ENCODE measurements around the gene HMGB3.
"Not testable (repeated sequence)": the region's sequence is repeated elsewhere in the genome, so short reads cannot be mapped to it uniquely, and the experiment has no call there.

HMGB3 gene

GRCh38 chrX:150980186-150980585 is 2.9 kb upstream of the HMGB3 start:
- no peak for DNase-seq

- DNase-seq = no peak
These were observed 2.4 kb upstream of the HMGB3 start for GRCh38 chrX:150980711-150981110.

GRCh38 chrX:150982235-150982787 is 824 bp upstream of the HMGB3 start:
- DNase-seq = no peak

DNA sequence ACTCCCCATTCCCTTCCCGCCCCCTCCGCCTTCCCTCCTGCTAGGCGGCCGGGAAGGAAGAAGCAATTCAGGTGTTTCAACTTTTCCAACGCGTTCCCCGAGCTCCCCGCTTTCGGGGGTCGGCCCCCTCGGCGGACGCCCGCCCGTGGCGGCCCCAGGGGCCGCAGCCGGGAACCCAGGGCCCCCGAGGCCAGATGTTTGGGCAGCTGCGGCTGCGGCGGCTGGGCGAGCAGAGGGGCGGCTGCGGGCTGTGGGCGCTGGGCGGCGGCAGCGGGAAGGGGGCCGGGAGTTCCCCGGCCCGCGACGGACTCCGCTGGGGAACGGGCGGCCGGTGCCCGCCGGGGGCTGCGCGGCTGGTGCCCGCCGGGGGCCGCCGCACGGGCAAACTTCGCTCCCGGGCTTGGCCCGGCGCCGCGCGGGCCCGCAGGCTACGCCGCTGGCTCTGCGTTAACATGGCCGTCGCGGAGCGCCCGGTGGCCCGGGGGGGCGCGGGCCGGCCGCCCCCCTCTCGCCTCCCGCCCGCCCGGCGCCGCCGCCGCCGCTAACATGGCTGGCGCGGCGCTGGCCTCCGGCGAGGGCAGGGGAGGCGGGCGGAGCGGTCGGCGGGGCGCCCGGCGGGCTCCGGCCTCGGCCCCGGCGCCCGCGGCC is 510 bp downstream of the HMGB3 start:
- no peak for DNase-seq

DNA sequence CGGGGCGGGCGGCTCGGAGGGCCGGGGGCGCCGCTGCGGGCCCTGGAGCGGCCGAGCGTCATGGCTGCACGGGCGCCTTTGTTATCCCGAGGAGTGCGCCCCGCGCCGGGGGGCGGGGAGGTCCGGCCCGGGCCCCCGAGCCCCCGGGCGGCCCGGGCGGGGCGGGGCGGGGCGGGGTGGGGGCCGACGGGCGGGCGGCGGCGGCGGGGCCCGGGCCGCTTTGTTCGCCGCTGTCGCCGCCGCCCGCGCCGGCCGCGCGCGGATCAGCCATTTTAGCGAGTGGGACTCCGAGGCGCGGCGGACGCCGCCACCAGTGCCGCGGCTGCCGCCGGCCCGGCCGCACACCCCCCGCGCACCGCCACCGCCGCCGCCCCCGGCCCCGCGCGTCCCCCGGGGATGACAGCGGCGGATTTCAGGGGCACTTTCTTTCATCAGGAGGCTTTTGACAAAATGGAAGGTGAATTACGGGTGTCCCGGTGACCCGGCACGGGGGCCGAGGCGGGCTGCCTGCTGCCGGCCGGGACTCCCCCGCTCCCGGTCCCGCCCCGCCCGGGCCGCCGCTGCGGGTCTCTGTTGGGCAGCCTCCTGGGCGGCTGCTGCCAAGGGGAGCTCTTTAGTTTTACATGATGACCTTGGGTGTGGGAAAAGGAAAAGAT is 1.2 kb downstream of the HMGB3 start:
- DNase-seq = no peak

- not testable (repeated sequence) for DNase-seq
These were observed 4.6 kb downstream of the HMGB3 start for GRCh38 chrX:150987687-150988086.

DNA sequence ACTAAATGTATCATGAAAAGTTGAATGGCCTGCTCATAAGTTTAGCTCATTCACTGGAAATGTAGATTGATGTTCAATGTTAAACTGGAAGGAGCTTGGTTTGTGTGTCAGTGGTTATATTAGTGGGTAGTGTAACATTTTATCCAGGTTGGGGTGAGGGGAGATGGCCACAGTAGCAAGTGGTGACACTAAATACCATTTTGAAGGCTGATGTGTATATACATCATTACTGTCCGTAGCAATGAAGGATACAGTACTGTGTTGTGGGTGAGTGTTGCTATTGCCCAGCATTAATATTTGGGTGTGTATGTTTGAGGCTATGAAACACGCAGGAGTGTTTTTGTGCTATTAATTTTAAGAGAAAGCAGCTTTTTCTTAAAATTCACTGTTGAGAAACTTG is 6.3 kb downstream of the HMGB3 start:
- no peak for DNase-seq

DNA sequence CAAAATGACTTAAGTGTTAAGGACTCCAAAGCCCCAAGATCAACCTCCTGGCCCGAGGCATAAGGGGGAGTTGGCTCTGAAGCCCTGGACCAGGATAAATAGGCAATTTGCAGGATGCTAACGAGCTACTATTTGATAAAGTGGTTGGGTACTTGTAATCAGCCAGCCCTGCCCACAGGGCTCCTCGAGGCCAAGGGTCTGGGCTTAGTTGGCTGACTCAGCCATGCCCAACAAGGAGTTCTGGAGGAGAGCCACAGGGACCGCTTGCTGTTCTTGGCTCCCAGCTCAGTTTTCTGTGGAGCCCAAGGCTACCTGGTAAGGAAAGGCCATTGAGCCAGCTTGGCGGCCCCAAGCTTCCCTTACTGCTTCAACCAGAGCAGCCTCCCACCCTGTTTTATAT is 7.8 kb downstream of the HMGB3 start:
- DNase-seq = no peak

- no peak for DNase-seq
These were observed 17.8 kb downstream of the HMGB3 start for GRCh38 chrX:151000861-151001331.

DNA sequence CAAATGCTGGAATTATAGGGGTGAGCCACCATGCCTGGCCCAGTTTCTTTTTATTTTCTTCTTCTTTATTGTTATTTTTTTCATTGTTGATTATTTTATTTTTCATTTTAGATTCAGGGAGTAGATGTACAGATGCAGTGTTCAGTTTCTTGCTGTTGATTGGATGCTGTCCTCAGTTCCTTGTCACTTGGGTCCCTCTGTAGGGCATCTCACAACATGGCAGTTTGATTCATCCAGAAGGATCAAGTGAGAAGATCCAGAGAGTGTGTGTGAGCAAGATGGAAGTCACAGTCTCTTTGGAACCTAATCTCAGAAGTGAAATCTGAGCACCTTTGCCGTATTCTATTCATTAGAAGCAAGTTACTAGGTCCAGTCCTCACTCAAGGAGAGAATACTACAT is 20.9 kb downstream of the HMGB3 start:
- DNase-seq = no peak

GRCh38 chrX:151006410-151007109 is 23.4 kb downstream of the HMGB3 start:
- DNase-seq = no peak

- no peak for DNase-seq
These were observed 26.4 kb downstream of the HMGB3 start for GRCh38 chrX:151009582-151009981.

DNA sequence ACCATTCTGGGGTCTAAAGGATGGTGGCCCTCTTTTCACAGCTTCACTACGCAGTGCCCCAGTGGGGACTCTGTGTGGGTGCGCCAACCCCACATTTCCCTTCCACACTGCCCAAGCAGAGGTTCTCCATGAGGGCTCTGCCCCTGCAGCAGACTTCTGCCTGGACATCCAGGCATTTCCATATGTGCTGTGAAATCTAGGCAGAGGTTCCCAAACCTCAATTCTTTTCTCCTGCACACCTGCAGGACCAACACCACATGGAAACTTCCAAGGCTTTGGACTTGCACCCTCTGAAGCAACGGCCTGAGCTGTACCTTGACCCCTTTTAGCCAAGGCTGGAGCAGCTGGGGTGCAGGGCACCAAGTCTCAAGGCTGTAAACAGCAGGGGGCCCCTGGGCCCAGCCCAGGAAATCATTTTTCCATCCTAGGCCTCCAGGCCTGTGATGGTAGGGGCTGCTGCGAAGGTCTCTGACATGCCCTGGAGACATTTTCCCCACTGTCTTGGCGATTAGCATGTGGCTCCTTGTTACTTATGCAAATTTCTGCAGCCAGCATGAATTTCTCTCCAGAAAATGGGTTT is 30.1 kb downstream of the HMGB3 start:
- DNase-seq = no peak

GRCh38 chrX:151015684-151016083 is 32.5 kb downstream of the HMGB3 start:
- DNase-seq = no peak

- DNase-seq = no peak
These were observed 36.7 kb downstream of the HMGB3 start for GRCh38 chrX:151019856-151020255.

- no peak for DNase-seq
These were observed 47.7 kb downstream of the HMGB3 start for GRCh38 chrX:151030845-151031244.

DNA sequence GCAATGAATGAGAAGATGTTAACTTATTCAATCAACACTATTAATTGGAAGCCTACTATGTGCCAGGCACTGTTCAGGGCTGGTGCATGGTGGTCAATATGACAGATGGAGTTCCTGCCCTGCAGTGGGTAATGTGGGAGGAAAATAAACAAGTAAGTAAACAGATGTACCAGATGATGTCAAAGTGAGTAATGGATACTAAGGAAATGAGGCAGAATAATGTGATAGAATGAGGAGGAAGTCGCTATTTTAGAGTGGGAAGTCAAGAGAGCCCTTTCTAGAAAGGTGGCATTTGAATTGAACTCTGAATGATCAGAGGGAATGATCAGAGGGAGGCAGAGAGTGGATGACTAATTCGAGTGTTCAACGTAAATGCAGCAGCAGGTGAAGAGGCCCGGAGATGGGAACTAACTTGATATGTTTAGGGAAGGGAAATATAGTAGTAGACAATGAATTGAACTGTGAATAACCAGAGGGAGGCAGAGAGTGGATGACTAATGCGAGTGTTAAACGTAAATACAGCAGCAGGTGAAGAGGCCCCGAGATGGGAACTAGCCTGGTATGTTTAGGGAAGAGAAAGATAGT is 48.3 kb downstream of the HMGB3 start:
- DNase-seq = no peak

DNA sequence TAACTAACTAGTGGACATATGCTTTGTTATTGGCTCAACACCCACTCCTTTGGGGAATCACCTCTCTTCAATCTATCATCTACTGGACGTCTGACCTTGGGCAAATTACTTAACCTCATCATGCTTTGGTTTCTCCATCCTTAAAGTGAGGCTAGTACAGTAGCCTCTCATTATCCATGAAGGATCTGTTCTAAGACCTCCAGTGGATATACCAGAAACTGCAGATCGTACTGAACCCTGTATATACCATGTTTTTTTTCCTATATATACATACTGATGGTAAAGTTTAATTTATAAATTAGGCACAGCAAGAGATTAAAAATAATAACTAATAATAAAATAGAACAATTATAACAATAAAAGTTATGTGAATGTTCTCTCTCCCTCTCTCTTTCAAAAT is 56.2 kb downstream of the HMGB3 start:
- no peak for DNase-seq

Measured in CD4-positive, alpha-beta T cell treated with Interleukin-15 for 1 hour (primary cell).